Measurements from ENCODE around the gene LETMD1. TPM values are rescaled to one million over a fixed set of nuclear protein-coding genes. Genes with fewer than 3 reads are reported as not detected.

The LETMD1 gene
- total RNA-seq: 33.3 and 46.8 TPM in 2 replicates

GRCh38 chr12:51047655-51048540 is at the start of gene LETMD1:
Gene LETMD1 (plus strand): TSS chr12:51048327. CDS start chr12:51048357, 30 bp downstream.

GRCh38 chr12:51025836-51026638 is 22.1 kb upstream of the LETMD1 start, which contains the start of gene SLC11A2:
Gene SLC11A2 (minus strand): TSS chr12:51026384. CDS start chr12:51010728, 15,656 bp downstream.

GRCh38 chr12:51083126-51083833 is 35.2 kb downstream of the LETMD1 start, which contains the start of gene CSRNP2:
Gene CSRNP2 (minus strand): TSS chr12:51083596. CDS start chr12:51076561, 7,035 bp downstream.

Other genes starting within 250 kb of the LETMD1 start
- not detected in 2 replicates for gene TMPRSS12, start 205.4 kb upstream of the LETMD1 start, total RNA-seq
- not detected in 2 replicates for gene HIGD1C, start 95.8 kb upstream of the LETMD1 start, total RNA-seq
- 21.9 and 25.5 TPM in 2 replicates for gene SLC11A2, start 21.9 kb upstream of the LETMD1 start, total RNA-seq
- 14.9 and 19.0 TPM in 2 replicates for gene CSRNP2, start 35.3 kb downstream of the LETMD1 start, total RNA-seq
- 8.7 and 8.9 TPM in 2 replicates for gene TFCP2, start 124.8 kb downstream of the LETMD1 start, total RNA-seq
- gene POU6F1, start 169.7 kb downstream of the LETMD1 start, total RNA-seq: 0.57 and 1.2 TPM in 2 replicates
- 157 and 166 TPM in 2 replicates for gene DAZAP2, start 190.5 kb downstream of the LETMD1 start, total RNA-seq
- gene SMAGP, start 222.1 kb downstream of the LETMD1 start, total RNA-seq: 21.9 and 23.0 TPM in 2 replicates